K562 (cell line): Measurements from ENCODE around the gene NCOA3. TPM values are rescaled to one million over a fixed set of nuclear protein-coding genes. Genes with fewer than 3 reads are reported as not detected.

Experiments
- BHLHE40 ChIP-seq: IDR thresholded peaks from 2 replicates; pipeline ENCODE4 v1.6.1; 2011; ENCODE audit warnings: low read length, improper control_type of control experiment
- CREB3L1 ChIP-seq: fragments of 450-650 bp; IDR thresholded peaks from 2 replicates; pipeline ENCODE4 v1.6.1; 2014; ENCODE audit warnings: low read depth, mild to moderate bottlenecking, moderate library complexity, borderline replicate concordance
- HDAC1 ChIP-seq, 2 experiments: fragments of 450-650 bp; IDR thresholded peaks; 2 replicates each; pipeline ENCODE4 v1.6.1; 2016 to 2017; ENCODE audit warnings: inconsistent platforms in 1 of 2, mild to moderate bottlenecking in 1 of 2, moderate library complexity in 1 of 2
- MAFF ChIP-seq: IDR thresholded peaks from 2 replicates; pipeline ENCODE4 v1.6.1; 2012; ENCODE audit warnings: low read length, improper control_type of control experiment
- MYC ChIP-seq, 2 experiments: fragments of 250-450 bp in 1 of 2; sonication (Bioruptor Pico) in 1 of 2; IDR thresholded peaks; 2 replicates each; pipeline versions ENCODE4 v1.5.1 to v1.6.1; 2012 to 2021; ENCODE audit warnings: low read depth in 2 of 2, borderline replicate concordance in 1 of 2, improper control_type of control experiment in 1 of 2, low read length in 1 of 2, mild to moderate bottlenecking in 1 of 2, moderate library complexity in 1 of 2
- NFE2 ChIP-seq: IDR thresholded peaks from 2 replicates; pipeline ENCODE4 v1.6.1; 2014; ENCODE audit warnings: antibody characterized with exemption, low read depth
- NR2C2 ChIP-seq, 2 experiments: fragments of 200-800 bp in 1 of 2; sonication (Bioruptor generic) in 1 of 2; sonication (generic) in 1 of 2; formaldehyde crosslinking in 1 of 2; IDR thresholded peaks; 2 replicates each; pipeline versions ENCODE4 v1.6.1 to v1.8.0; 2016 to 2022; ENCODE audit warnings: mild to moderate bottlenecking in 1 of 2, missing compliant biosample characterization in 1 of 2, missing genetic modification characterization in 1 of 2, missing genetic modification reagents in 1 of 2
- PBX2 ChIP-seq, 2 experiments: IDR thresholded peaks in 1 of 2; conservative IDR thresholded peaks in 1 of 2; 2 replicates each; pipeline ENCODE4 v1.6.1; 2016; ENCODE audit warnings: low read depth in 2 of 2, mild to moderate bottlenecking in 1 of 2, missing compliant biosample characterization in 1 of 2, missing genetic modification characterization in 1 of 2, moderate library complexity in 1 of 2
- PKNOX1 ChIP-seq: fragments of 450-650 bp; IDR thresholded peaks from 2 replicates; pipeline ENCODE4 v1.6.1; 2016
- RCOR1 ChIP-seq, 2 experiments: IDR thresholded peaks; 2 replicates each; pipeline ENCODE4 v1.6.1; 2012; ENCODE audit warnings: low read depth in 2 of 2, low read length in 2 of 2, borderline replicate concordance in 1 of 2, improper control_type of control experiment in 1 of 2
- SMARCE1 ChIP-seq: fragments of 450-650 bp; IDR thresholded peaks from 2 replicates; pipeline ENCODE4 v1.7.1; 2016; ENCODE audit warnings: mild to moderate bottlenecking
- polyA plus RNA-seq, 8 experiments: library from polyadenylated mRNA; depleted of rRNA in 4 of 8; stranded (reverse) in 5 of 8; unstranded in 3 of 8; fragments of >200 nt; fragmentation: Nextera tagmentation in 2 of 8; fragmentation: Illumina TruSeq in 1 of 8; extraction: Ambion mirVana in 2 of 8; extraction: Trizol in 1 of 8; gene quantifications; 2 replicates each; pipeline versions ENCODE4 v1.2.1 to v1.2.3, GENCODE V29; 2011 to 2014; ENCODE audit warnings: inconsistent platforms in 1 of 8, missing spikeins in 1 of 8
- total RNA-seq, 7 experiments: library from RNA; depleted of rRNA in 6 of 7; stranded (reverse); fragments of >200 nt in 6 of 7; fragmentation: Illumina TruSeq in 2 of 7; extraction: Trizol in 2 of 7; gene quantifications; 2 replicates each; pipeline versions ENCODE4 v1.2.1 to v1.2.3, GENCODE V29; 2011 to 2021; ENCODE audit warnings: low replicate concordance in 1 of 7
- TF ChIP-seq, protein P1 (sequence below), 2 experiments: fragments of 450-650 bp in 1 of 2; sonication (generic) in 1 of 2; formaldehyde crosslinking in 1 of 2; IDR thresholded peaks in 1 of 2; conservative IDR thresholded peaks in 1 of 2; 2 replicates each; pipeline versions ENCODE4 v1.6.1 to v1.8.1; 2016 to 2023; ENCODE audit warnings: mild to moderate bottlenecking in 2 of 2, moderate library complexity in 2 of 2, inconsistent platforms in 1 of 2, missing genetic modification reagents in 1 of 2

The NCOA3 gene
- total and polyA plus RNA-seq, 9 of the 15 experiments (the other 6 are each of a cell fraction or from before 2014, with no cell fraction given) = 3.2 to 24.3 (median 14.4) TPM

DNA sequence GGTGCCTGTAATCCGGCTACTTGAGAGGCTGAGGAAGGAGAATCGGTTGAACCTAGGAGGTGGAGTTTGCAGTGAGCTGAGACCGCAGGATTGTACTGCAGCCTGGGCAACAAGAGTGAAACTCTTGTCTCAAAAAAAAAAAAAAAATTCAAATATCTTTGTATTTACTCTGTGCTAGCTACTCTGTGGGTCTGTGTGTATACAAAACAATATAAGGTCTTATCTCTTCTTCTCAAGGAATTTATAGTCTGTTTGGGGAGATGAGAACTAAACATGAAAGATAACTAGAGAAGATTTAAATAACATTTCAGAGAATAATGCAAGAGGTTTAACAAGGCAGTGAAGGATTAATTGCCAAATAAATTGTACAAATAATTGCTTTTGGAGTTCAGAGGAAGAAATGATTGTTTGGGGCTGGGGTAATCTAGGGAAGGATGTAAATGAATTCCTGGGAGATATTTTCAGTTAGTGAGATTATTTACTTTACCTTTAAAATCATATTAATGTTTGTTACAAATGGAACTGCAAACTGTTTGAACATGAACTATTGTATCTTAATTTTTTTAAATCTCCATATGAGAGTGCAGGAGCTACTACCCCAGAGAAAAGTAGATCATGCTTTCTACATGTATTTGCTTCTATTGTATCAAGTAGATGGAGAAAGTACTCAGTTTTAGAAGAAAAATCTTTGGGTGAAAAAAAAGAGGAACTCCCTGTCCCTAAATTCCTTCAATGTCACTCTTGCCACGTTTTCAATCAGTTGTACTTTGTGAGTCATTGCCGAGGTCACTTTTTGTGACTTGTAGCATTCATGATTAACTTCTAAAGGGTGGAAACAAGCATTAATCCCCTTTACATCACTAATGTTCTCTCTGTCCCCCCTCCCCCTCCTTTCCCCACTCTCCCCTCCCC is 39.0 kb downstream of the NCOA3 start (continued):
- TF ChIP-seq, protein P1, sequence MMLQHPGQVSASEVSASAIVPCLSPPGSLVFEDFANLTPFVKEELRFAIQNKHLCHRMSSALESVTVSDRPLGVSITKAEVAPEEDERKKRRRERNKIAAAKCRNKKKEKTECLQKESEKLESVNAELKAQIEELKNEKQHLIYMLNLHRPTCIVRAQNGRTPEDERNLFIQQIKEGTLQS (IDR thresholded peaks at IDR 0.05) = peak; percentile 65
- TF ChIP-seq, protein P1 (CRISPR knock-in tag; conservative IDR thresholded peaks at IDR 0.05) = no peak
- no peak for TF ChIP-seq PBX2 (CRISPR knock-in tag; IDR thresholded peaks at IDR 0.05; ENCODE audit: low read depth)
- TF ChIP-seq PBX2 (tag; conservative IDR thresholded peaks at IDR 0.05; ENCODE audit: low read depth) = peak; percentile 47
- TF ChIP-seq NR2C2 (CRISPR knock-in tag; IDR thresholded peaks at IDR 0.05) = no peak
- 0 out of 2 replicates have a peak, but pooled peaks have one; percentile 23 for TF ChIP-seq NR2C2 (tag; IDR thresholded peaks at IDR 0.05)
- peak; percentile 11; the same call in 1 of the 2 replicates for TF ChIP-seq MAFF
- TF ChIP-seq HDAC1 (IDR thresholded peaks at IDR 0.05) = peak in 1 of 2 experiments; percentile 60; a peak in 1 of 4 replicates
- peak; percentile 73 for TF ChIP-seq BHLHE40
- peak; percentile 61; the same call in 1 of the 2 replicates for TF ChIP-seq MYC (IDR thresholded peaks at IDR 0.05; ENCODE audit: low read depth, low read length)
- no peak for TF ChIP-seq MYC (CRISPR knock-in tag; IDR thresholded peaks at IDR 0.05; ENCODE audit: borderline replicate concordance, low read depth)
- TF ChIP-seq RCOR1 (IDR thresholded peaks at IDR 0.05; ENCODE audit: borderline replicate concordance in 1 of 2, low read depth in 2 of 2, low read length in 2 of 2) = peak; percentile 58 to 88
- TF ChIP-seq SMARCE1 = peak; percentile 71; the same call in 1 of the 2 replicates
- TF ChIP-seq CREB3L1 = peak; percentile 75
- peak; percentile 48 for TF ChIP-seq NFE2
- peak; percentile 80 for TF ChIP-seq PKNOX1
